Astrocyte of the cerebellum (primary cell): ENCODE results near the gene AIFM3.
A peak's percentile ranks its signal among the peaks of the same experiment; 100 is the strongest.
"Not testable (repeated sequence)": the region's sequence is repeated elsewhere in the genome, so short reads cannot be mapped to it uniquely, and the experiment has no call there.

Experiments
- DNase-seq: peaks from one replicate; pipeline ENCODE4 v3.0.0-alpha.2; 2011; ENCODE audit warnings: low read depth
- H3K4me3 ChIP-seq: 2 replicates; pipeline ENCODE4 v1.5.1; 2011; ENCODE audit warnings: mild to moderate bottlenecking, low read depth, low read length, moderate library complexity
- in situ Hi-C: cut with HindIII; loops from 2 replicates; pipeline ENCODE4 v1.10.0; 2017; ENCODE audit warnings: low sequenced_read_pairs
- TF ChIP-seq, protein P1 (sequence below): IDR thresholded peaks from 2 replicates; pipeline ENCODE4 v1.5.1; 2012; ENCODE audit warnings: low read length, low read depth, moderate library complexity, mild to moderate bottlenecking; ENCODE audit errors: missing control alignments

AIFM3 gene

DNA sequence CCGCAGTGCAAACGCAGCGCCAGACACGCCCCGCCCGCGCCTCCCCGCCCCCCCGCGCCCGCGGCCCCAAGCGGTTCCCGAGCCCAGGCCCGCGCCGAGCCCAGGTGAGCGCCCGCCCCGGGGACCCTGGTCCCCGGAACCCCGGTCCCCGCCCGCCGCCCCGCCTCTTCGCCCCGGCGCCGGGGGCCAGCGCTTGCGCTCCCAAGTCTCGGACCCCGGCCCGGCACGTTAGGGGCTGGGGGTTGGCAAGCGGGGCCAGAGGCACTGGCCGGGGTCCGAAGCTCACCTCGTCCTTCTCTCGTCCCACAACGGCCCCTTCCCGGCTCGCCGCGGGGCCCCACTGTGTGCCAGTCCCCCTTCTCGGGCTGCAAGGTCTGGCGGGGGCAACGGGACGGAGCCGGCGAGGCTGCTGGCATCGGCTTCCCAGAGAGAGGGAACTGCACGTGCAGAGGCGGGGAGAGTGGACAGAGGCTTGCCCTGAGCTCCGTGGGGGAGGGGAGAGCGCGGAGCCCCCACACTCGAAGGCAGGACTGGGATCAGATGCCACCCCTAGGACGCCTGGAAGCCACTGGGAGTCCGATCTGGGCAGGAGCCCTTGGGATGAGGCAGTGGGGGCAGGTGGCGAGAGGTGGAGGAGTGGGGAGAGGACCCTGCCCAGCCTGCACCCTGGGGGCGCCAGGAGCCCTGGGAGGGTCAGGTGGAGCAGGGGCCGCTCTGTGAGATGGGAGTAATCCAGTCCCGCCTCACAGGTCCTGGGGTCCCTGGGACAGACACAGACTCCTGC, 1.8 kb upstream of the AIFM3 start:
- TF ChIP-seq, protein P1, sequence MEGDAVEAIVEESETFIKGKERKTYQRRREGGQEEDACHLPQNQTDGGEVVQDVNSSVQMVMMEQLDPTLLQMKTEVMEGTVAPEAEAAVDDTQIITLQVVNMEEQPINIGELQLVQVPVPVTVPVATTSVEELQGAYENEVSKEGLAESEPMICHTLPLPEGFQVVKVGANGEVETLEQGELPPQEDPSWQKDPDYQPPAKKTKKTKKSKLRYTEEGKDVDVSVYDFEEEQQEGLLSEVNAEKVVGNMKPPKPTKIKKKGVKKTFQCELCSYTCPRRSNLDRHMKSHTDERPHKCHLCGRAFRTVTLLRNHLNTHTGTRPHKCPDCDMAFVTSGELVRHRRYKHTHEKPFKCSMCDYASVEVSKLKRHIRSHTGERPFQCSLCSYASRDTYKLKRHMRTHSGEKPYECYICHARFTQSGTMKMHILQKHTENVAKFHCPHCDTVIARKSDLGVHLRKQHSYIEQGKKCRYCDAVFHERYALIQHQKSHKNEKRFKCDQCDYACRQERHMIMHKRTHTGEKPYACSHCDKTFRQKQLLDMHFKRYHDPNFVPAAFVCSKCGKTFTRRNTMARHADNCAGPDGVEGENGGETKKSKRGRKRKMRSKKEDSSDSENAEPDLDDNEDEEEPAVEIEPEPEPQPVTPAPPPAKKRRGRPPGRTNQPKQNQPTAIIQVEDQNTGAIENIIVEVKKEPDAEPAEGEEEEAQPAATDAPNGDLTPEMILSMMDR = no peak
- peak overlapping the region; percentile 27 for H3K4me3 ChIP-seq
- no peak for DNase-seq
- in situ Hi-C loops = no loop called here

GRCh38 chr22:20965888-20966855, 883 bp upstream of the AIFM3 start:
- no peak for DNase-seq
- TF ChIP-seq, protein P1 = no peak
- no peak overlapping the region for H3K4me3 ChIP-seq
- in situ Hi-C loops = no loop called here

DNA sequence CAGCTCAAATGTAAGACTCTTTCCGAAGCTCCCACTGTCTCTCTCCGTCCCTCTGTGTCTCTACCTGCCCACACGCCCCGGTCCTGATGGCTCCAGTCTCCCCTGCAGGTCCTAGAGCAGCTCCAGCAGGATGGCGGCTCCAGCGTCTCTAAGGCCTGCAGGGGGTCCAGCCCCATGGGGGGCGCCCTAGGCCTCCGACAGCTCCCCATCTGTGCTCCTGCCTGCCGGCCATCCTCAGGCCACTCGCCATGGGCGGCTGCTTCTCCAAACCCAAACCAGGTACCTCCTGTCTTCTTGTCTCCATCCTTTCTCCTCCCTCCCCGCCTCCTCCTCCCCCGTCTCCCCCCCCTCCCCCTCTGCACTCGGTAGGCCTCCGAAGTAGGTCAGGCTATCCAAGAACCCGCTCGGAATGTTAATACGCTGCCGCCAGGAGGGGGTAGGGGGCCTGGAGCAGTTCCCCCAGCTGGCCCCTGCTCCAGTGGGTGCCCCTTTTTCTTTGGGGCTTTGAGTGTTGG, 699 bp downstream of the AIFM3 start:
- TF ChIP-seq, protein P1 = no peak
- H3K4me3 ChIP-seq = no peak overlapping the region
- in situ Hi-C loops = no loop called here
- DNase-seq = no peak

DNA sequence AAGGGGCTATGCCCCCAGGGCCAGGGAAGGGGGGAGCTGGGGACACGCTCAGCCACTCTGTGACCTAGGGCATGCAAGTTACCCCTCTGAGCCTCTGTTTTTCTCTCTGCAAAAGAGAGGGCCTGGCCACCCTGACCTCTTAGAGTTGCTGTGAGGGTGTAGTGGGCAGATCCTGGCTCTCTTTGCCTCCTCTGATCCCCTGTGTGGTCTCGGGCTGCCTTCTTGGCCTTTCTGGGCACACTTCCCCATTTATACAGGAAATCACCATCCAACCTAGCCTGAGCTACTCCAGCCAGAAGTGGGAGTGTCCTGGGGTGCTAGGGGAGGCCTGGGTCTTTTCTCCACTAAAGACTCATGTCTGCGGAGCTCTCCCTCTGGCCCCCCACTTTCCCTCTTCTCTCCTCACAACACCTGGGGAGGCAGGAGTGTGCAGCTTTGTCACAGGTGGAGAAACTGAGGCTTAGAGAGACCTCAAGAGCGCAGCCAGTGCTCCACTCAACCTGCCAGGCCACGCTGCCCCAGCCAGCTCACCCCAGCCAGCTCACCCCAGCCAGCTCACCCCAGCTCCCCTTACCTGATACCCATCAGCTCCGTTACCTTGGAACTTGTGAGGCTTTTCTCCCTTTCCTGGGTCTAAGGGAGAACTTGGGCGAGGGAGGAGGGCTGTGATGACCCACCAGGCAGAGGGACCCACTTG, 1.4 kb downstream of the AIFM3 start:
- no peak for DNase-seq
- in situ Hi-C loops = no loop called here
- TF ChIP-seq, protein P1 = no peak
- no peak overlapping the region for H3K4me3 ChIP-seq

DNA sequence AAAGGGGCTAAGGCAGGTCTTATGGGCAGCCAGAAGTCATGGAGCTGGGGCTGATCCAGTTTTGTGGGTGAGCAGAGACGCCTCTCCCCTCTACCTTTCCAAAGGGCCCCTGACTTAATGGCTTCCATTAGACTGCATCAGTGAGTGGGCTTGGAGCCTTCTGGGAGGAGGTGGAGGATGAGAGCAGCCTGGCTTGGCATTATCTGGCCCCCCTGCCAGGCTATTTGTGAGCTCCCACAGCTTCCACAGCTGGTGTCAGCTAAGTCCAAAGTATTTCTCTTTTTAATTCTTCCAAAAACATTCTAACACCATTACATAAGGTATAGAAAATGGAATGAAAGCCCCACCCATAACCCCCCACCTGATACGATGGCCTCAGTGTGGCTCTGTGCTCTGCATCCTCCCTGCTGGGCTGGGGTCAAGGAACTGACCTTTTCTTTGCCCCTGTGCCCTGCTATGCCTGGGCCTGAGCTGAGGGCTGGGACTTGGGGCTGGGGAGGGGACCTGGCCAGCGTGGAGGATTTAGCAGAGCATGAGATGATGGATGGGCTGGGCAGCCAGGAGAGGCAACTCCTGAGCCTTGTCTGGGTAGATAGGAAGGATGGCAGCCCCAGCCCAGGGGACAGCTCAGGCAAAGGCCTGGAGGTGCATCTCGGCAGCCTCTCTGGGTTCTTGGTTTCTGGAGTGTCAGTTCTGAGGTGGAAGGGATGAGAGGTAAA, 4.0 kb downstream of the AIFM3 start:
- TF ChIP-seq, protein P1 = no peak
- DNase-seq = no peak
- no peak overlapping the region for H3K4me3 ChIP-seq
- in situ Hi-C loops = no loop called here

GRCh38 chr22:20972014-20972694, 5.1 kb downstream of the AIFM3 start:
- in situ Hi-C loops, H3K4me3 ChIP-seq, DNase-seq: not testable (repeated sequence)
